ENCODE data around the gene TPO.

The TPO gene

DNA sequence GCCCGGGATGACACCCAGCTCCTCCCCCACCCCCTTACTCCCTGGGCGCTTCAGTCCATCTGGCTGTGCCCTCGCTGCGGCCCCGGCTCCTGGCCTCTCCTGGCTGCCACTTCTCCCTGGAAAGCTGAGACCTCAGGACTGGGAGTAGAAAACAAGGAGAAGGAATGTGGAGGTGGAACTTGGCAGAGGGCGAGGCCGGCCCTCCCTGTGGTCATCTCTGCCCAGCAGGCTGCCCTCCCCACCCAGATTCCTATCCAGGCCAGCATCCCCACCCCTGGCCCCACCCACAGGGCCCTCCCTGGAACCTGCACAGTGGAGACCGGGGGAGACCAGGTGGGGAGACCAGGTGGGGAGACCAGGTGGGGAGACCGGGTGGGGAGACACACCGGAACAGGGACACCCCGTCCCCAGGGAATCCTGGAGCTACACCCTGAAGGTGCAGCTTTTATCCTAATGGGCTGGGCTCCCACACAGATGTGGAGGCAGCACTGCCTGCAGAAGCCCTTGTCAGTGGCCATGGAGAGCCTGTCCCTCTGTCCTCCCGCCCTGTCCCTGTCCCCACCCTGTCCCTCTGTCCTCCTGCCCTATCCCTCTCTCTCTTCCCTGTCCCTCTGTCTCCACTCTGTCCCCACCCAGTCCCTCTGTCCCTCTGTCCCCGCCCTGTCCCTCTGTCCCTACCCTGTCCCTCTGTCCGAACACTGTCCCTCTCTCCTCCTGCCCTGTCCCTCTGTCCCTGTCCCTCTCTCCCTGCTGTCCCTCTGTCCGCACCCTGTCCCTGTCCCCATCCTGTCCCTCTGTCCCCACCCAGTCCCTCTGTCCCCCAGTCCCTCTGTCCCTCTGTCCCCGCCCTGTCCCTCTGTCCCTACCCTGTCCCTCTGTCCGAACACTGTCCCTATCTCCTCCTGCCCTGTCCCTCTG lies 173.9 kb downstream of the TPO start:
- DNase-seq (ENCODE audit: extremely low read depth, low read depth): no peak
- TF ChIP-seq, protein P1, sequence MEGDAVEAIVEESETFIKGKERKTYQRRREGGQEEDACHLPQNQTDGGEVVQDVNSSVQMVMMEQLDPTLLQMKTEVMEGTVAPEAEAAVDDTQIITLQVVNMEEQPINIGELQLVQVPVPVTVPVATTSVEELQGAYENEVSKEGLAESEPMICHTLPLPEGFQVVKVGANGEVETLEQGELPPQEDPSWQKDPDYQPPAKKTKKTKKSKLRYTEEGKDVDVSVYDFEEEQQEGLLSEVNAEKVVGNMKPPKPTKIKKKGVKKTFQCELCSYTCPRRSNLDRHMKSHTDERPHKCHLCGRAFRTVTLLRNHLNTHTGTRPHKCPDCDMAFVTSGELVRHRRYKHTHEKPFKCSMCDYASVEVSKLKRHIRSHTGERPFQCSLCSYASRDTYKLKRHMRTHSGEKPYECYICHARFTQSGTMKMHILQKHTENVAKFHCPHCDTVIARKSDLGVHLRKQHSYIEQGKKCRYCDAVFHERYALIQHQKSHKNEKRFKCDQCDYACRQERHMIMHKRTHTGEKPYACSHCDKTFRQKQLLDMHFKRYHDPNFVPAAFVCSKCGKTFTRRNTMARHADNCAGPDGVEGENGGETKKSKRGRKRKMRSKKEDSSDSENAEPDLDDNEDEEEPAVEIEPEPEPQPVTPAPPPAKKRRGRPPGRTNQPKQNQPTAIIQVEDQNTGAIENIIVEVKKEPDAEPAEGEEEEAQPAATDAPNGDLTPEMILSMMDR (IDR thresholded peaks at IDR 0.05; ENCODE audit: low read depth, low read length): no peak

DNA sequence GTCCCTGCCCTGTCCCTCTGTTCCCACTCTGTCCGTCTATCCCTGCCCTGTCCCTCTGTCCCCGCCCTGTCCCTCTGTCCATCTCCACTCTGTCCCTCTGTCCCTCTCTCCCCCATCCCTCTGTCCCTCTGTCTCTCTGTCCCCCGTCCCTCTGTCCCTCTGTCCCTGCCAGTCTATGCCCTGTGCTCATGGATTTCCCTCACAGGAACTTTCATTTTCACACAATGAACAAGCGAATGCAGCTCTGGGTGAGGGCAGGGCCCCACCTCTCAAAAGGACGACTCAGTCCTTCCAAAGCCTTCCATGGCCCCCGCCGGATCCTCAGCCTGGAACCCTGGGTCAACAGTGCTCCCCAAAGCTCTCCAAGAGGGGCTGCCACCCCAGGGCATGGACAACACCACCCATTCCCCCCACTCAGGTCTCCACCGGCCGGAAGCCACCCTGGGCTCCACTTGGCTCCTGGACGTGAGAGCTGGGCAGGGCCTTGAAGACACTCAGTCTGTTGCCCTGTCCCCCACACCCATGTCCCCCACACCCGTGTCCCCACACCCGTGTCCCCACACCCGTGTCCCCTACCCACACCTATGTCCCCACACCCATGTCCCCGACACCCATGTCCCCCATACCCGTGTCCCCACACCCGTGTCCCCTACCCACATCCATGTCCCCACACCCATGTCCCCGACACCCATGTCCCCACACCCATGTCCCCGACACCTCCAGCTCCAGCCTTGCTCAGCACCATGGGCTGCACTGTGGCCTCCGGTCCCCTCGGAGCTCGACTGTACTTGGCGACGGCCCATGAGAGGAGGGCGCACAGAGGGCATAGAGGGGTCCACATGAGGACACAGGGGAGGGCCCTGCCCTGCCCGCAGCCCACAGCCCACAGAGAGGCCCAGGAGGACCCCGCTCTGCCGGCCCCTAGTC lies 175.1 kb downstream of the TPO start:
- DNase-seq (ENCODE audit: extremely low read depth, low read depth): no peak
- TF ChIP-seq, protein P1 (IDR thresholded peaks at IDR 0.05; ENCODE audit: low read depth, low read length): no peak

DNA sequence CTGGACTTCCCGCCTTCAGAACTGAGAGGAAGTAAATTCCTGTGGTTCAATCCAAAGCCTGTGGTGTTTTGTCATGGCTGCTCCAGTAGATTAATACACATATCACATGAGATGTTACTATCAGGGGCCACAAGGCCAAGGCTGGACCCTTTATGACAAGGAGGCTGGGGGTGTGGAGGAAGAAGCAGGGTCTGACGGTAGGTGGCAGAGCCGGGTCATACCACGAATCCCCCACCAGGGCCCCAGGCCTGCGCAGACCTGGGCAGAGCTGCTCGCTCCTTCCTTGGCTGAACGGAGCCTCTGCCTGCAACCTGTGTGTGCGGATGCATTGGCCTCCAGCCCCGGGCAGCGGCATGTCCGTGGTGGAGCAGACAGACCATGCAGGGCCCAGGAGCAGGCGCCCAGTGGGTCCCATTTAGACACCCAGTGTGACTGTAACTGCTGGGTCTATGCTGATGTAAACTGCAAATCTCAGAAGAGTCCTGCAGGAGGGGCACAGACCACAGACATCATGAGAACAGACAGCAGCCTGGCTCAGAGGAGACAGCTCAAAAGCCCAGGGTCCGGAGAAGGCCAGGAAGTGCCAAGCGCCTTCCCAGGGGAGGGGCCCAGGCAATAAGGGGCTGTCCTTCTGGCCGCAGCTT lies 175.8 kb downstream of the TPO start:
- TF ChIP-seq, protein P1 (IDR thresholded peaks at IDR 0.05; ENCODE audit: low read depth, low read length): no peak; the same call in 1 of the 2 replicates
- no peak for DNase-seq (ENCODE audit: extremely low read depth, low read depth)

DNA sequence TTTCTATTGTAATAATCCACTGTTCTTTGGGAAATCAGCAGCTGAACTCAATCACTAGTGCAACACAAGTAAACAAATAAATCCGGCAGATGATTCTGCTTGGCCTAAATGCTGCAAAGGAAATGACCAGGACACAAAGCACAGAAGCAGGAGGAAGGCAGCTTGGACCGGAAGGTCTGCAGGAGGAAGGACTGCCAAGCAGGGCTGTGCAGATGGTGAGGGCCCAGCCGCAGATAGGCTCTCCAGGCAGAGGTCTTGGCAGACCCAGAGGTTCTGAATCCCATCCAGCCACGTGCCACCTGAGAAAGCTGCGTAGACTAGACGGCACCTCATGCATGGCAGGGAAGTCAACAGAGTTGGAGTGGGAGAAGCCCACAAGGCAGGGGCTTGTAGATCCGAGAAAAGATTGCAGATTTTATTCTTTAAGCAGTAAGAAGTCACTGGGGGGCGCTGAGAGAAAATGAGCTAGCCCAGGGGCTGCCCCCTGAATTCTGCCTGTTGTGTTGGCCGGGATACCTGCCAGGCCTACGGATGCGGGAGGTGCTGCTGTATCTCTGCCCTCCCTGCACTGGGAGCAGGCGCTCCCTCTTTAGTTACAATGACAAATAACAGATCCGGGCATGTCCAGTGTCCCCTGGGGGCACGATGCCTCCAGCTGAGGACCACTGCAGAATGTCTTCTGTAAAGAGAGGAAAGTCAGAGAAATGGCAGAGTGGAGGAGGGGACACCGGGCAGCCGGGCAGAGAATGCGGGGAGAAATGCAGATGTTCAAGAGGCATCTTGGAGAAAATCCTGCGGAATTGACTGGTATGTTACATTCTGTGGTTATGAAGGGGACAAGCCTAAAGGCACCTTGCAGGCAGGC lies 177.6 kb downstream of the TPO start:
- no peak for DNase-seq (ENCODE audit: extremely low read depth, low read depth)
- TF ChIP-seq, protein P1 (IDR thresholded peaks at IDR 0.05; ENCODE audit: low read depth, low read length): no peak

DNA sequence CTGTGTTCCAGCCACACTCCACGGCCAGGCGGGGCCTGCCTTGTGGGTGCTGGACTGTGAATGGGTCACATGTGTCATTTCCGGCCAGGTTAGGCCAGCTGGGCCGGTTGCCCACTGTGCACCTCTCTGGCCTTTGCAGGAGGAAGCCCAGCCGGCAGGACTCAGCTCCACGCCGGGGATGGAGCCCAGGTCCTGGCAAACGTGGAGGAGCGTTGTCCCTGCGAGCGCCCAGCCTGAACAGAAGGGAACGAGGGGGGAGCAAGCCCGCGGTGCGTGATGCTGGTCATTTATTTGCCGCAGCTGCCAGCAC lies 178.2 kb downstream of the TPO start:
- no peak for DNase-seq (ENCODE audit: extremely low read depth, low read depth)
- TF ChIP-seq, protein P1 (IDR thresholded peaks at IDR 0.05; ENCODE audit: low read depth, low read length): no peak

All from AG09319 (cell line).